ENCODE measurements around the gene SLCO2A1. TPM values are rescaled to one million over a fixed set of nuclear protein-coding genes. Genes with fewer than 3 reads are reported as not detected.

Gene SLCO2A1
- polyA plus RNA-seq, 4 donors: 1.6 to 36.7 (median 4.9) TPM

- Histone ChIP-seq H3K4me1 (ENCODE audit: control insufficient read depth in 3 of 3, insufficient read depth in 2 of 3, low read depth in 1 of 3, low read length in 2 of 3) (peaks cover 0 to 6% (median 0%) of the 10 kb centered on the region in 3 donors), H3K9me3 (ENCODE audit: control insufficient read depth in 2 of 2, insufficient read depth in 1 of 2, low read depth in 1 of 2, low read length in 1 of 2) (no peaks in the 10 kb centered on the region), H3K36me3 (ENCODE audit: control insufficient read depth in 3 of 3, insufficient read depth in 2 of 3, low read depth in 1 of 3, low read length in 3 of 3) (no peaks in the 10 kb centered on the region), H3K4me3 (ENCODE audit: low read depth in 1 of 3, low read length in 3 of 3) (no peak overlapping the region), H3K27me3 (ENCODE audit: control insufficient read depth in 3 of 3, insufficient read depth in 3 of 3, low read length in 3 of 3) (no peaks in the 10 kb centered on the region), H3K27ac (ENCODE audit: low read depth in 1 of 3, low read length in 2 of 3) (no peak overlapping the region)
- no peak for FAIRE-seq
- no peak for DNase-seq
- WGBS, 3 donors: 91 to 95% (median 95%) methylated on average over 5 of the region's 5 CpGs
Observed at GRCh38 chr3:134009345-134010000, 20.3 kb downstream of the SLCO2A1 start.

DNA sequence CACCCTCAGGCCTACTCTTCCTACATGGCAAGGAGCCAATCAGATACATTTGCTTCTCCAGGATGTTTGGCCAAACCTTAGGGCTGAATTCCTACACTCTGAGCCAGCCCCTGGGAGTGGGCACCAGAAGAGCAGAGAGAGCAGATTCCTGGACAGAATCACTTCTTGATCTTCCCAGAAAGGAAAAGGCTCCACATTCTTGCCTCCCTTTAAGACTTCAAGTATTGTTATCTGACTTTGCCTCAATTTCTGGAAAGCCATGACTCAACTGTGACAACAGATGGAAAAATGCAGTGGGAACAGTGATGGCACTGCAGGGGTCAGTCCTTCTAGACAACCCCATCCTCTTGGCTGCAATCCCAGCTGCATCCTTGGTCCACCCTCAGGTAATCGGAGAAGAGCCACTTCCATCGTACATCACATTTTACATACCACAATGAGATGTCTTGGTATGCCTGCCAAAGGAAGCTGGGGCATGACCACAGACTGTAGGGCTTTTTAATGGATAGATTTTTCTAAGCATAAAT lies 21.0 kb downstream of the SLCO2A1 start:
- FAIRE-seq (no peak), DNase-seq (no peak)
- Histone ChIP-seq H3K9me3 (ENCODE audit: control insufficient read depth in 2 of 2, insufficient read depth in 1 of 2, low read depth in 1 of 2, low read length in 1 of 2) (no peaks in the 10 kb centered on the region), H3K27ac (ENCODE audit: low read depth in 1 of 3, low read length in 2 of 3) (no peak overlapping the region), H3K4me3 (ENCODE audit: low read depth in 1 of 3, low read length in 3 of 3) (no peak overlapping the region), H3K27me3 (ENCODE audit: control insufficient read depth in 3 of 3, insufficient read depth in 3 of 3, low read length in 3 of 3) (no peaks in the 10 kb centered on the region), H3K4me1 (ENCODE audit: control insufficient read depth in 3 of 3, insufficient read depth in 2 of 3, low read depth in 1 of 3, low read length in 2 of 3) (peaks cover 0 to 6% (median 0%) of the 10 kb centered on the region in 3 donors), H3K36me3 (ENCODE audit: control insufficient read depth in 3 of 3, insufficient read depth in 2 of 3, low read depth in 1 of 3, low read length in 3 of 3) (no peaks in the 10 kb centered on the region)
- WGBS, 3 donors: 39 to 68% (median 67%) methylated on average over 2 of the region's 2 CpGs

DNA sequence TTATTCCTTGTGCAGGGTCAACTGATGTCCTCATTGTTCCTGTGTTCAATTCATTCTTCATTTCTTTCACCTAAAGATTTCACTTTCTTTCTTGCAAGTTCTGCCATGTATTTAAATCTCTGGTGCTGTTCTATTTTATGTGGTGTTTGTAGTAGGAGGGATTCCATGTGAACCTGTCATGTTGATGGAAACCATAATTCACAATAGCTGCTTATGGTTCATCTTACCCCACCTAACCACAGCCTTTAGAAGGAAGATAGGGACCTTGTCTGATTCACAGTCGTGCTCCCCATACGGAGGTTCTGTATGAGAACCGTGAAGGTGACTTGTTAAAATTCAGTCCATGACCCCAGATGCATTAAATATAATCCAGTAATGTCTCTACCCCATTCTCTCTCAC lies 21.9 kb downstream of the SLCO2A1 start:
- H3K4me1 ChIP-seq (ENCODE audit: control insufficient read depth in 3 of 3, insufficient read depth in 2 of 3, low read depth in 1 of 3, low read length in 2 of 3): peaks cover 0 to 6% (median 0%) of the 10 kb centered on the region in 3 donors
- no peak for DNase-seq
- H3K27ac ChIP-seq (ENCODE audit: low read depth in 1 of 3, low read length in 2 of 3): no peak overlapping the region
- FAIRE-seq: no peak
- no peaks in the 10 kb centered on the region for H3K27me3 ChIP-seq (ENCODE audit: control insufficient read depth in 3 of 3, insufficient read depth in 3 of 3, low read length in 3 of 3)
- no peaks in the 10 kb centered on the region for H3K36me3 ChIP-seq (ENCODE audit: control insufficient read depth in 3 of 3, insufficient read depth in 2 of 3, low read depth in 1 of 3, low read length in 3 of 3)
- 61 to 79% (median 72%) methylated on average over 3 of the region's 3 CpGs for WGBS, 3 donors
- H3K4me3 ChIP-seq (ENCODE audit: low read depth in 1 of 3, low read length in 3 of 3): no peak overlapping the region
- no peaks in the 10 kb centered on the region for H3K9me3 ChIP-seq (ENCODE audit: control insufficient read depth in 2 of 2, insufficient read depth in 1 of 2, low read depth in 1 of 2, low read length in 1 of 2)

DNA sequence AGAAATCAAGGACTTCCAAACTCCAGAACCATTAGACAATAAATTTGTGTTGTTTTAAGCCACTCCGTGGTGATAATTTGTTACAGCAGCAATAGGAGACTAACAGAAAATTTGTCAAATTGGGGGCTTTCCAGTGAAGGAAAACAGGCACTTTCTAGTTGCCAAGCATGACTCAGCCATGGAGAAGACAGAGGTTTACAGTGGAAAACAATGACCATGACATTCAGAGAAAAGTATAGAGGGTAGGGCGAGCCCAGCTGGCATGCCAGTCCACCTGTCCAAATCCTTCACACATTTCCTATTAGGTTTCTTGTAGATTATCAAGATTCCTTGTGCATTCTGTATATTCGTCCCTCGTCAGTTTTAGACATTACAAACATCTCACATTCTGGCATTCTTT lies 24.9 kb downstream of the SLCO2A1 start:
- no peaks in the 10 kb centered on the region for H3K36me3 ChIP-seq (ENCODE audit: control insufficient read depth in 3 of 3, insufficient read depth in 2 of 3, low read depth in 1 of 3, low read length in 3 of 3)
- H3K9me3 ChIP-seq (ENCODE audit: control insufficient read depth in 2 of 2, insufficient read depth in 1 of 2, low read depth in 1 of 2, low read length in 1 of 2): no peaks in the 10 kb centered on the region
- peaks cover 0 to 6% (median 0%) of the 10 kb centered on the region in 3 donors for H3K4me1 ChIP-seq (ENCODE audit: control insufficient read depth in 3 of 3, insufficient read depth in 2 of 3, low read depth in 1 of 3, low read length in 2 of 3)
- H3K27ac ChIP-seq (ENCODE audit: low read depth in 1 of 3, low read length in 2 of 3): no peak overlapping the region
- FAIRE-seq: no peak
- H3K4me3 ChIP-seq (ENCODE audit: low read depth in 1 of 3, low read length in 3 of 3): no peak overlapping the region
- 91 to 92% (median 91%) methylated on average over 4 of the region's 4 CpGs for WGBS, 3 donors
- H3K27me3 ChIP-seq (ENCODE audit: control insufficient read depth in 3 of 3, insufficient read depth in 3 of 3, low read length in 3 of 3): no peaks in the 10 kb centered on the region
- no peak for DNase-seq

DNA sequence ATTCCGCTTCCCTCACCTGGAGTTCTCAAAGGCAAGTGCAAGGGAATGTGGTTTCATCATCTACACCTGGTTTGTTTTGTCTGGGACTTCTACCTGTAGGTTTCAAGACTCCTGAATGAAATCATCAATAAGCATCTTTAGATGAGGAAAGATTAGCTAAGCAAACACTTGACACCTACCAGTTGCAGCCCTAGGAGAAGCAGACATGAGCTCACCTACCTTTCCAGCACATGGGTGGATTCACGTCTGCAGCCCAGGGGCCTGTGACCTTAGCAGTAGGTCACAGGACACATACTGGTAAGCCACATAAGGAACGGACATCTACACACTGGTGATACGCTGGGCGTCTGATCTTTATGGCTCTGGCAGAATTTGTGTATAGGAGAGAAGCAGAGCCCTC lies 26.7 kb downstream of the SLCO2A1 start:
- 89 to 93% (median 92%) methylated on average over 5 of the region's 5 CpGs for WGBS, 3 donors
- no peak for DNase-seq
- Histone ChIP-seq H3K27me3 (ENCODE audit: control insufficient read depth in 3 of 3, insufficient read depth in 3 of 3, low read length in 3 of 3) (no peaks in the 10 kb centered on the region), H3K4me3 (ENCODE audit: low read depth in 1 of 3, low read length in 3 of 3) (no peak overlapping the region), H3K27ac (ENCODE audit: low read depth in 1 of 3, low read length in 2 of 3) (no peak overlapping the region), H3K36me3 (ENCODE audit: control insufficient read depth in 3 of 3, insufficient read depth in 2 of 3, low read depth in 1 of 3, low read length in 3 of 3) (no peaks in the 10 kb centered on the region), H3K4me1 (ENCODE audit: control insufficient read depth in 3 of 3, insufficient read depth in 2 of 3, low read depth in 1 of 3, low read length in 2 of 3) (no peaks in the 10 kb centered on the region), H3K9me3 (ENCODE audit: control insufficient read depth in 2 of 2, insufficient read depth in 1 of 2, low read depth in 1 of 2, low read length in 1 of 2) (no peaks in the 10 kb centered on the region)
- FAIRE-seq: no peak

DNA sequence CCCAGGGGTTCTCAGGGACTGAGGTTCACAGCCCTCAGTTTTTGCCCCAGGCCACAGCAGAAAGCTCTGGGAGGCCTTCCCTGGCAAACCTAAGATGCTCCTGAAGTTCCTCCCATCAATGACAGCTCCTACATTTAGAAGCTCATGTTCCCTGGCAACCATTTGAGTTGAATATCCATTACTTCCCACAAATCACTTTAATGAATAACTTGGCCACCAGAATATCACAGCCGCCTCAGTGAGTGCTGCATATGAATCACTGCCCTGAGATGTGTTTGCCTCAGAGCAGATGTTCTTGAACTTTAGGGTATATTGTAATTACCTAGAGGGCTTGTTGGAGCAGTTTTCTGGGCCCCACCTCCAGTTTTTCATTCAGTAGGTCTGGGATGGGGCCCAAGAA lies 27.4 kb downstream of the SLCO2A1 start:
- no peak overlapping the region for H3K27ac ChIP-seq (ENCODE audit: low read depth in 1 of 3, low read length in 2 of 3)
- 83 to 95% (median 92%) methylated on average over 1 of the region's 1 CpG for WGBS, 3 donors
- FAIRE-seq (no peak), DNase-seq (no peak)
- no peaks in the 10 kb centered on the region for H3K27me3 ChIP-seq (ENCODE audit: control insufficient read depth in 3 of 3, insufficient read depth in 3 of 3, low read length in 3 of 3)
- no peaks in the 10 kb centered on the region for H3K4me1 ChIP-seq (ENCODE audit: control insufficient read depth in 3 of 3, insufficient read depth in 2 of 3, low read depth in 1 of 3, low read length in 2 of 3)
- no peaks in the 10 kb centered on the region for H3K36me3 ChIP-seq (ENCODE audit: control insufficient read depth in 3 of 3, insufficient read depth in 2 of 3, low read depth in 1 of 3, low read length in 3 of 3)
- no peaks in the 10 kb centered on the region for H3K9me3 ChIP-seq (ENCODE audit: control insufficient read depth in 2 of 2, insufficient read depth in 1 of 2, low read depth in 1 of 2, low read length in 1 of 2)
- no peak overlapping the region for H3K4me3 ChIP-seq (ENCODE audit: low read depth in 1 of 3, low read length in 3 of 3)

GRCh38 chr3:134001251-134001650 lies 28.5 kb downstream of the SLCO2A1 start:
- Histone ChIP-seq H3K4me1 (ENCODE audit: control insufficient read depth in 3 of 3, insufficient read depth in 2 of 3, low read depth in 1 of 3, low read length in 2 of 3) (no peaks in the 10 kb centered on the region), H3K9me3 (ENCODE audit: control insufficient read depth in 2 of 2, insufficient read depth in 1 of 2, low read depth in 1 of 2, low read length in 1 of 2) (no peaks in the 10 kb centered on the region), H3K36me3 (ENCODE audit: control insufficient read depth in 3 of 3, insufficient read depth in 2 of 3, low read depth in 1 of 3, low read length in 3 of 3) (no peaks in the 10 kb centered on the region), H3K27ac (ENCODE audit: low read depth in 1 of 3, low read length in 2 of 3) (no peak overlapping the region), H3K27me3 (ENCODE audit: control insufficient read depth in 3 of 3, insufficient read depth in 3 of 3, low read length in 3 of 3) (no peaks in the 10 kb centered on the region), H3K4me3 (ENCODE audit: low read depth in 1 of 3, low read length in 3 of 3) (no peak overlapping the region)
- WGBS, 3 donors: 46 to 70% (median 61%) methylated on average over 5 of the region's 5 CpGs
- peak; percentile 20 to 28 for DNase-seq
- no peak for FAIRE-seq

- Histone ChIP-seq H3K27me3 (ENCODE audit: control insufficient read depth in 3 of 3, insufficient read depth in 3 of 3, low read length in 3 of 3) (peaks cover 0 to 4% (median 0%) of the 10 kb centered on the region in 3 donors), H3K4me1 (ENCODE audit: control insufficient read depth in 3 of 3, insufficient read depth in 2 of 3, low read depth in 1 of 3, low read length in 2 of 3) (no peaks in the 10 kb centered on the region), H3K27ac (ENCODE audit: low read depth in 1 of 3, low read length in 2 of 3) (no peak overlapping the region), H3K36me3 (ENCODE audit: control insufficient read depth in 3 of 3, insufficient read depth in 2 of 3, low read depth in 1 of 3, low read length in 3 of 3) (no peaks in the 10 kb centered on the region), H3K4me3 (ENCODE audit: low read depth in 1 of 3, low read length in 3 of 3) (no peak overlapping the region), H3K9me3 (ENCODE audit: control insufficient read depth in 2 of 2, insufficient read depth in 1 of 2, low read depth in 1 of 2, low read length in 1 of 2) (no peaks in the 10 kb centered on the region)
- WGBS, 3 donors: 82 to 86% (median 85%) methylated on average over 13 of the region's 13 CpGs
- no peak for FAIRE-seq
- no peak for DNase-seq
Observed at GRCh38 chr3:133999891-134000685, 29.6 kb downstream of the SLCO2A1 start.
